Measurements from ENCODE around the gene PDGFA.

PDGFA gene

GRCh38 chr7:494259-494687 lies 25.4 kb downstream of the PDGFA start:
- Histone ChIP-seq H3K9me3 (ENCODE audit: insufficient read depth, low read length, severe bottlenecking) (no peaks in the 10 kb centered on the region), H3K27me3 (ENCODE audit: insufficient read depth, low read length, poor library complexity) (no peaks in the 10 kb centered on the region), H2AFZ (ENCODE audit: low read depth, low read length) (no peak overlapping the region), H3K9ac (ENCODE audit: low read depth, low read length) (no peak overlapping the region), H3K4me3 (ENCODE audit: low read depth in 1 of 2, low read length in 2 of 2) (no peak overlapping the region), H3K27ac (ENCODE audit: low read length) (no peak overlapping the region), H3K4me2 (ENCODE audit: insufficient read depth, low read length) (no peak overlapping the region), H3K79me2 (ENCODE audit: insufficient read depth, low read length) (no peaks in the 10 kb centered on the region), H4K20me1 (ENCODE audit: insufficient read depth, low read length) (peaks cover 16% of the 10 kb centered on the region), H3K4me1 (ENCODE audit: insufficient read depth, low read length) (no peaks in the 10 kb centered on the region), H3K36me3 (ENCODE audit: insufficient read depth, low read length) (peaks cover 37% of the 10 kb centered on the region)
- TF ChIP-seq EZH2 (IDR thresholded peaks at IDR 0.05; ENCODE audit: borderline replicate concordance, low read depth, low read length, severe bottlenecking) (no peak), CTCF (IDR thresholded peaks at IDR 0.05; ENCODE audit: borderline replicate concordance, extremely low read depth, low read length, poor library complexity, severe bottlenecking) (no peak)
- DNase-seq (no peak), ATAC-seq (ENCODE audit: insufficient read depth, low read depth) (no peak)

GRCh38 chr7:493661-494251 lies 25.9 kb downstream of the PDGFA start:
- DNase-seq (no peak), ATAC-seq (ENCODE audit: insufficient read depth, low read depth) (no peak)
- Histone ChIP-seq H3K9ac (ENCODE audit: low read depth, low read length) (no peak overlapping the region), H3K79me2 (ENCODE audit: insufficient read depth, low read length) (no peaks in the 10 kb centered on the region), H3K27ac (ENCODE audit: low read length) (no peak overlapping the region), H3K4me3 (ENCODE audit: low read depth in 1 of 2, low read length in 2 of 2) (no peak overlapping the region), H3K4me1 (ENCODE audit: insufficient read depth, low read length) (no peaks in the 10 kb centered on the region), H3K36me3 (ENCODE audit: insufficient read depth, low read length) (peaks cover 32% of the 10 kb centered on the region), H2AFZ (ENCODE audit: low read depth, low read length) (no peak overlapping the region), H3K4me2 (ENCODE audit: insufficient read depth, low read length) (no peak overlapping the region), H3K27me3 (ENCODE audit: insufficient read depth, low read length, poor library complexity) (no peaks in the 10 kb centered on the region), H3K9me3 (ENCODE audit: insufficient read depth, low read length, severe bottlenecking) (no peaks in the 10 kb centered on the region), H4K20me1 (ENCODE audit: insufficient read depth, low read length) (peaks cover 12% of the 10 kb centered on the region)
- no peak for TF ChIP-seq CTCF (IDR thresholded peaks at IDR 0.05; ENCODE audit: borderline replicate concordance, extremely low read depth, low read length, poor library complexity, severe bottlenecking)
- TF ChIP-seq EZH2 (IDR thresholded peaks at IDR 0.05; ENCODE audit: borderline replicate concordance, low read depth, low read length, severe bottlenecking): no peak

GRCh38 chr7:492714-493065 lies 27.0 kb downstream of the PDGFA start:
- Histone ChIP-seq H3K36me3 (ENCODE audit: insufficient read depth, low read length) (peaks cover 23% of the 10 kb centered on the region; the same call in 1 of the 2 replicates), H3K79me2 (ENCODE audit: insufficient read depth, low read length) (no peaks in the 10 kb centered on the region), H3K9me3 (ENCODE audit: insufficient read depth, low read length, severe bottlenecking) (no peaks in the 10 kb centered on the region), H3K4me2 (ENCODE audit: insufficient read depth, low read length) (no peak overlapping the region), H4K20me1 (ENCODE audit: insufficient read depth, low read length) (peaks cover 7% of the 10 kb centered on the region; the same call in 1 of the 2 replicates), H3K4me1 (ENCODE audit: insufficient read depth, low read length) (no peaks in the 10 kb centered on the region), H3K27me3 (ENCODE audit: insufficient read depth, low read length, poor library complexity) (no peaks in the 10 kb centered on the region), H3K27ac (ENCODE audit: low read length) (no peak overlapping the region), H2AFZ (ENCODE audit: low read depth, low read length) (no peak overlapping the region), H3K9ac (ENCODE audit: low read depth, low read length) (no peak overlapping the region), H3K4me3 (ENCODE audit: low read depth in 1 of 2, low read length in 2 of 2) (no peak overlapping the region)
- DNase-seq (no peak), ATAC-seq (ENCODE audit: insufficient read depth, low read depth) (no peak)
- TF ChIP-seq CTCF (IDR thresholded peaks at IDR 0.05; ENCODE audit: borderline replicate concordance, extremely low read depth, low read length, poor library complexity, severe bottlenecking) (no peak), EZH2 (IDR thresholded peaks at IDR 0.05; ENCODE audit: borderline replicate concordance, low read depth, low read length, severe bottlenecking) (no peak)
